Left ventricle myocardium superior (tissue), 1 donor: ENCODE results near the gene SLC28A3. TPM values are rescaled to one million over a fixed set of nuclear protein-coding genes. Genes with fewer than 3 reads are reported as not detected.

Experiments
- ATAC-seq: fragments of 200-7000 bp; cut with Tn5 transposase; one replicate; pipeline ENCODE4 v1.9.1; 2020; ENCODE audit warnings: mild to moderate bottlenecking, moderate library complexity
- DNase-seq: peaks from one replicate; pipeline ENCODE4 v3.0.0-alpha.2; 2020
- intact Hi-C: fragments of 100-400 bp; cut with micrococcal nuclease; formaldehyde crosslinking; loops from one replicate; pipeline ENCODE4 v1.11.0; 2022
- total RNA-seq: library from RNA; stranded (reverse); fragmentation: NEBNext Ultra II Directional; extraction: Animal tissue kit (Norgen Biotek cat#: 25700); gene quantifications from one replicate; pipeline ENCODE4 v1.2.1, GENCODE V29; 2021
- donor health status: DM: no; HTN: yes; CAD: no; lungs with severe emphysema.

Gene SLC28A3
- total RNA-seq, 1 donor from 2014 or later, result 1.2 TPM

DNA sequence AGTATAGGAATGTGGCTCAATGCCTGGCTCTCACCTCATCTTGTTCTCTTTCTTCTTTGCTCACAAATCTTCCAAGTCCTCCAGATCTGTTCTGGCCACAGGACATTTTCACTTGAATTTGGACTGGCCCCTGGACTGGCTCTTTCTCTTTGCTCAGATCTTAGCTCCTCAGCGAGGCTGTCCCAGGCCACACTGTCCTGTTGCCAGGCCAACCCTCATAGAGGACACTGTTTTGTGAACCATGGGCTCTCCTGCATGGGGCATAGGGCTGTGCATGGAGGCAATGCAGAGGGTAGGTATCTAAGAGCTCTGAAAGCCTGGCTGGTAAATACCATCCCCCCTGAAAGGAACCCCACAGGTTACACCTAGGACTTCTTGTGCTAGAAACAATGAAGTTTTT, 13.5 kb upstream of the SLC28A3 start:
- intact Hi-C loops, result no loop called here
- ATAC-seq, result peak; percentile 62
- DNase-seq, result no peak

DNA sequence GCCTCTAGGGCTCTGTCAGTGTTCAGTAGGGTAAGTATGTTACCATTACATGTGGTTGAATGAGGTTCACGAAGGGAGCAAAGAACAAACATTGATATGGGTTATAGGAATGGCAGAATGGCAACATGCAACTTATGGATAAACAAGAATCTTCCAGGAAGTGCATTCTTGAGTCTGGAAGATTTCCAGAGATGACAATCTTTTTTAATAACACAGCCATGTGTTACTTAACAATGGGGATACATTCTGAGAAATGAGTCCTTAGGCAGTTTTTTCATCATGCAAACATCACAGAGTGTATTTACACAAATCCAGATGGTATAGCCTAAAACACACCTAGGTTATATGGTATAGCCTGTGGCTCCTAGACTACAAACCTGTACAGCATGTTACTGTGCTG, 9.1 kb upstream of the SLC28A3 start:
- DNase-seq (no peak), ATAC-seq (no peak)
- intact Hi-C loops, result no loop called here

GRCh38 chr9:84343111-84343521, 2.6 kb upstream of the SLC28A3 start:
- intact Hi-C loops, result no loop called here
- DNase-seq, result no peak
- peak; percentile 82 for ATAC-seq

DNA sequence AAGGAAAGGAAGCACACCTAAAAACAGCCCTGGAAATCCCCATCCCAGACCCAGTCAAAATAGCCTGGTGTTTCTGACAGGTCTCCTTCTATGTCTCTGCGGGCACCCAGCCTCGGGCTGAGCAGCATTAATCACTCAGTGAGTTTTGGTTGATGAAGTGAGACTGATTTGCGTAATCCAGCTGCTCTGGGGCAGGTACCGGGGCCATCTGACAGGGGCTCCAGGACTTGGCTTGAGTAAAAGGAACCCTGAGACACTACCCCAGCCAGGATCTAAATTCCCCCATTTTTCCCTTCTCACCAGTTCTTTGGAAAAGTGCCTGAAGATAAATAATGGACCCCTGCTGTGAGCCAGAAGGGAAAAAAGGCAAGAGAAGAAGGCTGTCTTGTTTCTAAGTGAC, 596 bp downstream of the SLC28A3 start:
- DNase-seq, result peak; percentile 57
- ATAC-seq, result peak; percentile 83
- intact Hi-C loops, result no loop called here

- intact Hi-C loops, result no loop called here
- DNase-seq, result no peak
- peak; percentile 19 for ATAC-seq
Measured at GRCh38 chr9:84339503-84339902, 1.1 kb downstream of the SLC28A3 start.

DNA sequence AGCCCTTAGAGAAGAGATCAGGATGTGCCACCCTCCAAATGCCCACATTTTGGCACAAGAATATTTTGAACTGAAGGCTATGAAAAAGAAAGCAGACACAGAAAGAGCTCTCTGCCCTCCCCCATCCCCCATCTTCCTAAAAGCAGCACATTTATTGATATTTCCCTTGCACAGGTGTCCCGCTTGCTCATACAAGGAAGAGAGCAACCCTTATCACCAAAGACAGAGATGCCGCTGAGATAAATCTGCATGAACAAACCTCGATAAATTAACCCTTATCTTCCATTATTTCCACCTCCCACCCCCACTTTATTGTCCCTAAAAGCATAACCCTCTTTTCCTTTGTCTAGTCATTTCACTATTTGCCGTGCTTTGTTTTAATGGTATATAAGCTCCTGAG, 1.8 kb downstream of the SLC28A3 start:
- DNase-seq (no peak), ATAC-seq (no peak)
- intact Hi-C loops, result no loop called here

- intact Hi-C loops, result no loop called here
- no peak for ATAC-seq
- no peak for DNase-seq
Measured at GRCh38 chr9:84337252-84337651, 3.3 kb downstream of the SLC28A3 start.

DNA sequence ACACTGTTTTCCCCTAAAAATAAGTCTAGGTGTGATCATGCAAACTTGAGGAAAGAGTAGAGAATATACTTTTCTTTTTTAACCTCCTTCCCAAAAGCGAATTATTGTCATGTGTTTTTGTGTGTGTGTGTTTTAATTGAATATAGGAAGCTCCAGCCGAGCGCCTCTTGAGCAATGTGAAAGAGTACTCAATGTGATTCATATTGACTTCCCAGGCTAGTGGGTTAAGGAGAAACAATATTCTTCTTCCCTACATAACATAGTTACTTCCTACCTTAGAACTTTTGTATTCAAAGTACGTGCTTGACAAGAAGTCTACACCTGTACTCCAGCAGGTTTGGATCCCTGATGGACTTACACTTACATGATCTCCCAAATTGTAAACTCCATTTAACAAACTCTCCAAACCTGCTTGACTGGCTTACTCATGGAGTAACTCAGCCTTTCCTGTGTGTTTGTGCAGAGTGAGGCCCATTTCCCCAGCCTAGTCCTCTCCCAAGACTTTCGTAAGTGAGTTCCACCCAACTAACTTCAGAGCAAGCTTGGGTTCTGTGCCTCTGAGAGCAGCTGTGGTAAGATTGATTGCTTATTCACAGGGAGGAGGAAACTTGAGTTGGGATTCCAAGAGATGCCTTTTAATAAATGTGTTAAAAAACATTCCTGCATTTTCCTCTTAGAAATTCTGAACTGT, 9.3 kb downstream of the SLC28A3 start:
- intact Hi-C loops, result no loop called here
- ATAC-seq (no peak), DNase-seq (no peak)

DNA sequence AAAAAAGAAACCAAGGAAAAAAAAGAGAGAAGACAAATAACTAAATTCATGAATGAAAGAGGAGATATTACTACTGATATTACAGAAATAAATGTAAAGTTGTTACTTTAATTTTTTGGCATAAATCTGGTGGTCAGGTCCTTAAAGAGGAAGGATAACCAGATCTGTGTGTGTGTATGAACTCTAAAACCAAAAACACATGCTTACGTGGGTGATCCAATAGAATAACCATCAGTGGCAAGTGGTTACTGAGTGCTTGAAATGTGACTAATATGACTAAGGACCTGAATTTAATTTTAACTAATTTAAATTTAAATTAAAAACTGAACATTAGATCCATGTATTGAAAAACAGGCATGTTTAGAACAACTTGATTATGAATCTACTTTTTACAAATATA, 10.3 kb downstream of the SLC28A3 start:
- intact Hi-C loops, result no loop called here
- no peak for ATAC-seq
- DNase-seq, result no peak

GRCh38 chr9:84327184-84327583, 13.4 kb downstream of the SLC28A3 start:
- intact Hi-C loops, result no loop called here
- DNase-seq, result no peak
- no peak for ATAC-seq

- DNase-seq, result no peak
- no peak for ATAC-seq
- intact Hi-C loops, result no loop called here
Measured at GRCh38 chr9:84325347-84325973, 15.1 kb downstream of the SLC28A3 start.

GRCh38 chr9:84324811-84325210, 15.7 kb downstream of the SLC28A3 start:
- ATAC-seq (no peak), DNase-seq (no peak)
- intact Hi-C loops, result no loop called here

GRCh38 chr9:84323858-84324257, 16.7 kb downstream of the SLC28A3 start:
- no peak for DNase-seq
- no peak for ATAC-seq
- intact Hi-C loops, result no loop called here

DNA sequence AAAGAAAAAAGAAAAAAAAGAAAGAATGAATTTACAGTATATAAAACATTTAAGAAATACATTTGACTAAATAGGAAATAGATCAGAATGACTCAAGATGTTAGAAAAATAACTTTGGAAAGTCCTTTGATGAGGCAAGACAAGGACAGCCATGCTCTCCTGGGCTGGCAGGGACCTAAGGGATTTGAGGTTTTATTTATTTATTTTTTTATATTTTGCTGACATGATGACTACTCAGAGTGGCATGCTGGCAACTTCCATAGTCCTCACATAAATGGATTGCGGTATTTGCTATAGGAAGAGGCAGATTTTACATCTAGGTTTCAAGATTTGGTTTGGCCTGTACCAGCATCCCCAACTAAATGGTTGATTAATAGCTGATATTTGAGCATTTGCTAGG, 17.7 kb downstream of the SLC28A3 start:
- no peak for ATAC-seq
- intact Hi-C loops, result no loop called here

GRCh38 chr9:84320231-84320630, 20.3 kb downstream of the SLC28A3 start:
- intact Hi-C loops, result no loop called here
- DNase-seq (no peak), ATAC-seq (no peak)

More for the DNA sequence above, 17.7 kb downstream of the SLC28A3 start:
- no peak for DNase-seq

DNA sequence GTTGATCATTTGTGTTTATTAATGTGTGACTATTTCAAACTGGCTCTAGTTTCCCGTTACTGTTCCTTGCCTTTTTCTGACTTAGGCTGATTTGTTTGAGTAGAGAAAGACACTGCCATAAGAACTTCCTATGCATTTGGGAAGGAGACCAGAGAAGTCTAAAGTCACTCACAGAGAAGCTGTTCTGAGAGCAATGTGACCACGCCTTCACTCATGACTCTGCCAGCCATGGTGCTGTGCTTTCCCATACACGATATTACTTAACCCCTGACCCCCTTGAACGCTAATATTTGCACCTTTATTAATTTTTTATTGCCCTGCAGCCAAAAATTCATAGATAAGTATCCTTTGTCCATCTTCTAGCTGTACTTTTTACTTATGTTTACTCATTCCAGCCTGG, 20.9 kb downstream of the SLC28A3 start:
- DNase-seq (no peak), ATAC-seq (no peak)
- intact Hi-C loops, result loop anchor here (5.0 kb wide), 1 partner anchor 382 kb away; no protein-coding TSS in a partner anchor

DNA sequence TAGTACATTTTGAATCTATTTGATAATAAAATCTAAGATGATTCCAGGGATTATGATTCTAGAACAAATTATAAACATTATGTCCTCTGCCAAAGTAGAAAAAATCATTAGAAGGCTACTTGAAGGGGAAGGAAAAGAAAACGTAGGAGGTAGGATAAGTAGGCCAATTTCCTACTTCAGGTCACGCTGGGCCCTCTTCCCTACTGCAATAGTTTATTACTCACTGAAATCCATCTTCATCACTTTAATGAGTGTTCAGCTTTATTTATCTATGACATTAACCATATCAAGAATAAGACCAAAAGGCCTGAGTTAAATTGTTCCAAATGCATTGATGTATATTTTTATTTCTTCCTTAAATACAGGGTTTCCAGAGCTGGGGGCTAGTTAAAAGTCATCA, 21.6 kb downstream of the SLC28A3 start:
- intact Hi-C loops, result loop anchor here (5.0 kb wide), 1 partner anchor 382 kb away; no protein-coding TSS in a partner anchor
- DNase-seq (no peak), ATAC-seq (no peak)

- DNase-seq (no peak), ATAC-seq (no peak)
- intact Hi-C loops, result loop anchor here (5.0 kb wide), 1 partner anchor 380 kb away; no protein-coding TSS in a partner anchor
Measured at GRCh38 chr9:84317563-84317962, 23.0 kb downstream of the SLC28A3 start.

DNA sequence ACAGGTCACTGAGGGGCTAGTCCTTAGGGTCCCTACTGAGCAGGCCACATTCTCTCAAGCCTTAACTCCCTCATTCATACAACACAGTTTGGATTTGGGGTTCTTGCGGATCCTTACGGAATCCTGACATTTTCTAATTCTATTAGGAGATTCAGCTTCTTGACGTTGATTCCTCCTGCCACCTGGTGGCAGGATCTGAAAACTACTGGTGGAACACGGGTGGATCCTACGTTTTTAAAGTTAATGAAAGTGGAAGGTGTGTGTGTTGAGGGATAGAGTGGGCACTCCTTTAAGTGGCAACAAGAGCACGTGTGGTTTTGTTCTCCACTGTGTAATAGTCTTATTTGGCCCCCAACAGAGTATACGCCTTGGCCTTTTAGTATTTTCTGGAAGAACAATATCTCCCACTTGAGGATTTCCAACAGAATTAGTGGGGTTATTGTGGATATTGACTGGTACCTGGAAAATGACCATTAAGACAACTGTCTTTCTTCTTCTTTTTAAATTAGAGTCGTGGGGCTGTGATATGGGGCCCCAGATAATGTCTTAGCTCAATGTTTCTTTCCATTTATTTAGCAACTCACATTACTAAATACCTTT, 25.2 kb downstream of the SLC28A3 start:
- DNase-seq (peak; percentile 59), ATAC-seq (peak; percentile 47)
- intact Hi-C loops, result loop anchor here (5.0 kb wide), 1 partner anchor 378 kb away; no protein-coding TSS in a partner anchor

- intact Hi-C loops, result no loop called here
- no peak for DNase-seq
- ATAC-seq, result no peak
Measured at GRCh38 chr9:84314306-84314705, 26.3 kb downstream of the SLC28A3 start.

GRCh38 chr9:84310883-84311282, 29.7 kb downstream of the SLC28A3 start:
- intact Hi-C loops, result no loop called here
- DNase-seq, result no peak
- no peak for ATAC-seq
